Sigmoid colon (tissue), 7 donors: ENCODE data around the gene GUCA1C. TPM values are rescaled to one million over a fixed set of nuclear protein-coding genes. Genes with fewer than 3 reads are reported as not detected.

Source experiments
- DNase-seq: peaks from one replicate; pipeline ENCODE4 v3.0.0-alpha.2; 2019
- H3K27ac ChIP-seq, 4 donors: fragments of 200-600 bp; sonication (generic); one replicate each; pipeline ENCODE4 v1.5.1; 2016 to 2019; ENCODE audit warnings: mild to moderate bottlenecking in 1 of 4
- H3K27me3 ChIP-seq, 3 donors: fragments of 200-600 bp; sonication (generic); one replicate each; pipeline ENCODE4 v1.5.1; 2019; ENCODE audit warnings: mild to moderate bottlenecking in 1 of 3
- H3K36me3 ChIP-seq, 4 donors: fragments of 200-600 bp; sonication (generic); one replicate each; pipeline ENCODE4 v1.5.1; 2016 to 2019
- H3K4me1 ChIP-seq, 4 donors: fragments of 200-600 bp; sonication (generic); one replicate each; pipeline ENCODE4 v1.5.1; 2017 to 2019
- H3K4me3 ChIP-seq, 4 donors: fragments of 200-600 bp; sonication (generic); one replicate each; pipeline ENCODE4 v1.5.1; 2017 to 2019; ENCODE audit warnings: mild to moderate bottlenecking in 2 of 4, moderate library complexity in 1 of 4
- H3K9me3 ChIP-seq, 4 donors: fragments of 200-600 bp in 3 of 4; sonication (generic) in 3 of 4; one replicate each; pipeline versions ENCODE4 v1.5.1 to v1.6.1; 2013 to 2019
- CTCF ChIP-seq, 4 experiments: fragments of 450-650 bp in 3 of 4; fragments of 200-600 bp in 1 of 4; IDR thresholded peaks; one replicate each; pipeline ENCODE4 v1.5.1; 2016 to 2019; ENCODE audit warnings: antibody characterized with exemption in 4 of 4, mild to moderate bottlenecking in 3 of 4, moderate library complexity in 2 of 4
- EP300 ChIP-seq, 4 donors: sonication (generic); formaldehyde crosslinking; IDR thresholded peaks; one replicate each; pipeline ENCODE4 v1.6.1; 2017; ENCODE audit warnings: antibody characterized with exemption in 4 of 4
- POLR2A ChIP-seq, 2 donors: fragments of 450-650 bp; IDR thresholded peaks; one replicate each; pipeline ENCODE4 v1.6.1; 2016; ENCODE audit warnings: antibody characterized with exemption in 2 of 2, mild to moderate bottlenecking in 2 of 2, moderate library complexity in 2 of 2
- POLR2AphosphoS5 ChIP-seq, 4 donors: sonication (generic); formaldehyde crosslinking; IDR thresholded peaks; one replicate each; pipeline ENCODE4 v1.6.1; 2017; ENCODE audit warnings: antibody characterized with exemption in 4 of 4
- whole genome bisulfite sequencing, 2 donors: extraction: QIAGEN DNeasy Blood & Tissue Kit; methylation state at CpG; one replicate each; pipeline ENCODE4 v1.1.7; 2013; 5-methylcytosine and 5-hydroxymethylcytosine counted together
- intact Hi-C: fragments of 100-400 bp; cut with DNase I; formaldehyde crosslinking; loops from one replicate; pipeline ENCODE4 v1.15.1; 2023
- polyA plus RNA-seq, 3 donors: library from polyadenylated mRNA; stranded (reverse); fragments of 200-250 nt; gene quantifications; one replicate each; pipeline ENCODE4 v1.2.3, GENCODE V29; 2013
- total RNA-seq, 4 donors: library from RNA; depleted of rRNA; stranded (reverse); fragments of >200 nt; gene quantifications; one replicate each; pipeline ENCODE4 v1.1.0, GENCODE V29; 2016
- donor health status: healthy with polysubstance abuse.
- donor health status: Bipolar disorder and iron deficiency.
- donor health status: healthy.

GUCA1C gene
- total and polyA plus RNA-seq, 7 donors: not detected

DNA sequence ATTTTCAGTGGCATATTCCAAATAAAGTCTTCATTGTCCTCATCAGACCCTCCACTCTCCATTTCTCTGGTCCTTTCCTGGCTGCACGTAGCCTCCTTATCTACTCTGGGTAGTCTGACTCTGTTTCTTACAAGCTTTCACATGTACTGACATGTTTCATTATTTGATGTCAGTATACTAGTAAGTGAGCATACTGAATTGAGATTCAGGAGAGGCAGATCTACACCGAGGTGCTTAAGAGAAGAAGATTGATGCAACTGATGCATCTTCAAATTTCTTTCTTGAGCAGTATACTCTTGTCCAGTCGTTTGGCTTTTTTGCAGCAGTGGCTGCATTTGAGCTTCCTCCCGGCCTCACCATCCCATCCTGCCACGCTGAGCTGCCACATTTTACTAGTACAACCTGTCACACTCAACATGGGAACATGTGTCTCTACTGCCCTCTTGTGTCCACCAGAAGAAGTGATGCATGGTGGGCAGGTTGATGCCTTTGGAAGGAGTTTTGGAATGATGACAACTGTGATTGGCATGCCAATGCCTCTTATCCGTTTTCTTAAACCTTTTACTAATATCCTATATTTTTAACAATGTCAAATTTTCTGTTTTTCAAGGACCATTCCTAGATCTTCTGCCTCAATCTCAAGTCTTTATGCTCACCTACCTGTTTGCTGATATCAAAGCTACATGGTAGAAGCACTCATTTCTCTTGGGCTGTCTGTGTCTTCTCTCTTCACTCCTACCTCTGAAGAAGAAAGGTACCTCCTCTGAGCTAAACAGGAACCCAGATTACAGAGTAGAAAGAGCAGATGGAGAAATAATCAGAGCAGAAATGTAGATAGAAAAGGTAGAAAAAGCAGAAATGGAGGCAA is 38.7 kb downstream of the GUCA1C start:
- Histone ChIP-seq H3K9me3 (no peaks in the 10 kb centered on the region), H3K4me3 (no peak overlapping the region), H3K27me3 (no peaks in the 10 kb centered on the region), H3K4me1 (no peaks in the 10 kb centered on the region), H3K27ac (no peak overlapping the region), H3K36me3 (no peaks in the 10 kb centered on the region)
- no peak for DNase-seq
- 23 to 26% methylated on average over 6 of the region's 6 CpGs for WGBS, 2 donors
- intact Hi-C loops: loop anchor here (2.0 kb wide), 1 partner anchor 252 kb away; no protein-coding TSS in a partner anchor
- TF ChIP-seq POLR2A (IDR thresholded peaks at IDR 0.05) (no peak), CTCF (IDR thresholded peaks at IDR 0.05) (peak in 3 of 4 experiments; percentile 55 to 66 (median 55)), POLR2AphosphoS5 (IDR thresholded peaks at IDR 0.05) (no peak), EP300 (IDR thresholded peaks at IDR 0.05) (no peak)

DNA sequence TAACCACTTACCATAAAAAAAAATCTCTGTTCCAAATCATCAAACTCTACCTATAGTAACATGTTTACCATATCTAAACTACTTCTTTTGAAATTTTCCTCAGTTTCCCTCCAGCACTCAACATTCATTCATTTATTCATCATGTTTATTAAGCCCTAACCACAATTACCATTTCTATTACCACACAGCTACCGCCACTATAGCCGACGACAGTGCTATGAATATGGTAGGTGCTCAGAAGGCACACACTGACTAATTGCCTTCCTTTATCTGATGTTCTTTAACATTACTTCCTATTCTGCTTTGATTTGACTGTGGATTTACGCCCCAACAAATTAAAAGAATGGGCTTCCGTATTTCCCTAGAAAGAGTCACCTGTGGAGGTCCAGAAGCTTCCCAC is 43.9 kb downstream of the GUCA1C start:
- Histone ChIP-seq H3K9me3 (no peaks in the 10 kb centered on the region), H3K27me3 (no peaks in the 10 kb centered on the region), H3K27ac (no peak overlapping the region), H3K36me3 (no peaks in the 10 kb centered on the region), H3K4me3 (no peak overlapping the region), H3K4me1 (no peaks in the 10 kb centered on the region)
- DNase-seq: no peak
- WGBS, 2 donors: 94 to 96% methylated on average over 5 of the region's 5 CpGs
- TF ChIP-seq POLR2AphosphoS5 (IDR thresholded peaks at IDR 0.05) (no peak), POLR2A (IDR thresholded peaks at IDR 0.05) (no peak), CTCF (IDR thresholded peaks at IDR 0.05) (no peak), EP300 (IDR thresholded peaks at IDR 0.05) (no peak)
- intact Hi-C loops: no loop called here

GRCh38 chr3:108907194-108907593 is 46.5 kb downstream of the GUCA1C start:
- intact Hi-C loops: no loop called here
- no peak for TF ChIP-seq EP300 (IDR thresholded peaks at IDR 0.05)
- TF ChIP-seq CTCF (IDR thresholded peaks at IDR 0.05): no peak
- TF ChIP-seq POLR2AphosphoS5 (IDR thresholded peaks at IDR 0.05): no peak
- Histone ChIP-seq H3K4me3 (no peak overlapping the region), H3K27me3 (no peaks in the 10 kb centered on the region), H3K4me1 (no peaks in the 10 kb centered on the region), H3K9me3 (no peaks in the 10 kb centered on the region), H3K27ac (no peak overlapping the region), H3K36me3 (no peaks in the 10 kb centered on the region)
- WGBS, 2 donors: 91 to 93% methylated on average over 1 of the region's 1 CpG
- DNase-seq: no peak

DNA sequence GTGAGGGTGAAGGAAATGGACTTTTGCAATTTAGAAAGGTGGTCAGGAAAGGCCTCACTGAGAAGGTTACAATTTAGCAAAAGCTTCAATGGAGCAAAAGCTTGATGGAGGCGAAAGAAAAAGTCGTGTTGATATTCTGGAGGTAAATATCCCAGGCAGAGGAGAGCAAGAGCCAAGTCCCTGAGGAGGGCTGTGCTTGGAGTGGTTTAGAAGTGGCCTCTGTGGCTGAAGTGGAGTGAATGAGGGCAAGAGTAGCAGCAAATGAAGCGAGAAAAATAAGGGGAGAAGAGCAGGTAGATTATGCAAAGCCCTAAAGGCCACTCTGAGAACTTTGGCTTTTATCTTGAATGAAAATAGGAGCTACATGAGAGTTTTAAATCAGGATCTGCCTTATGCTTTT is 54.1 kb downstream of the GUCA1C start:
- no peak overlapping the region for H3K4me3 ChIP-seq
- no peak for DNase-seq
- H3K27me3 ChIP-seq: no peaks in the 10 kb centered on the region
- intact Hi-C loops: no loop called here
- H3K36me3 ChIP-seq: no peaks in the 10 kb centered on the region
- no peaks in the 10 kb centered on the region for H3K9me3 ChIP-seq
- no peaks in the 10 kb centered on the region for H3K4me1 ChIP-seq
- no peak for TF ChIP-seq CTCF (IDR thresholded peaks at IDR 0.05)
- no peak for TF ChIP-seq EP300 (IDR thresholded peaks at IDR 0.05)
- no peak for TF ChIP-seq POLR2AphosphoS5 (IDR thresholded peaks at IDR 0.05)
- no peak for TF ChIP-seq POLR2A (IDR thresholded peaks at IDR 0.05)
- WGBS, 2 donors: 86 to 87% methylated on average over 3 of the region's 3 CpGs
- H3K27ac ChIP-seq: no peak overlapping the region
